Neuronal stem cell (in vitro differentiated cells): ENCODE measurements around the gene COL6A5.
"Not testable (repeated sequence)": the region's sequence is repeated elsewhere in the genome, so short reads cannot be mapped to it uniquely, and the experiment has no call there.

ENCODE experiments used
- DNase-seq: peaks from one replicate; pipeline ENCODE4 v3.0.0-alpha.2; 2013; ENCODE audit warnings: low spot score
- H2AFZ ChIP-seq: one replicate; pipeline ENCODE4 v1.6.1; 2013; ENCODE audit warnings: mild to moderate bottlenecking, low read length, inconsistent platforms
- H2AK5ac ChIP-seq: 2 replicates; pipeline ENCODE4 v1.6.1; 2013; ENCODE audit warnings: low read depth, mild to moderate bottlenecking, inconsistent platforms, low read length, moderate library complexity, mixed read lengths
- H2BK120ac ChIP-seq: 2 replicates; pipeline ENCODE4 v1.6.1; 2013; ENCODE audit warnings: low read depth, mild to moderate bottlenecking, inconsistent platforms, low read length, moderate library complexity, mixed read lengths
- H2BK12ac ChIP-seq: one replicate; pipeline ENCODE4 v1.6.1; 2013; ENCODE audit warnings: low read length, inconsistent platforms
- H2BK15ac ChIP-seq: 2 replicates; pipeline ENCODE4 v1.6.1; 2013; ENCODE audit warnings: mild to moderate bottlenecking, low read length, inconsistent platforms, mixed read lengths
- H2BK5ac ChIP-seq: one replicate; pipeline ENCODE4 v1.6.1; 2013; ENCODE audit warnings: inconsistent platforms, mild to moderate bottlenecking, low read length, moderate library complexity
- H3K14ac ChIP-seq: one replicate; pipeline ENCODE4 v1.6.1; 2013; ENCODE audit warnings: low read length, inconsistent platforms
- H3K18ac ChIP-seq: 2 replicates; pipeline ENCODE4 v1.6.1; 2013; ENCODE audit warnings: low read length, inconsistent platforms
- H3K23ac ChIP-seq: 2 replicates; pipeline ENCODE4 v1.6.1; 2013; ENCODE audit warnings: low read depth, mild to moderate bottlenecking, mixed read lengths, low read length, inconsistent platforms; ENCODE audit not compliant: poor library complexity
- H3K27ac ChIP-seq: replicated peaks from 3 replicates; pipeline ENCODE4 v1.5.1; 2013; ENCODE audit warnings: low read length, inconsistent platforms
- H3K27me3 ChIP-seq, 3 experiments: 2 replicates each; pipeline ENCODE4 v1.6.1; 2013; ENCODE audit warnings: low read length in 3 of 3, mild to moderate bottlenecking in 2 of 3, inconsistent platforms in 1 of 3, low read depth in 1 of 3, mixed read lengths in 1 of 3, moderate library complexity in 1 of 3; ENCODE audit not compliant: control insufficient read depth in 3 of 3, insufficient read depth in 3 of 3
- H3K36me3 ChIP-seq, 2 donors: replicated peaks in 1 of 2; 2 replicates each; pipeline ENCODE4 v1.6.1; 2013; ENCODE audit warnings: low read length in 2 of 2; ENCODE audit not compliant: control insufficient read depth in 2 of 2, insufficient read depth in 2 of 2
- H3K4ac ChIP-seq: 2 replicates; pipeline ENCODE4 v1.6.1; 2013; ENCODE audit warnings: inconsistent platforms, mild to moderate bottlenecking, low read length, moderate library complexity
- H3K4me1 ChIP-seq, 2 donors: 1 replicate in 1 of 2; 2 replicates in 1 of 2; pipeline ENCODE4 v1.6.1; 2013; ENCODE audit warnings: low read length in 2 of 2, low read depth in 1 of 2; ENCODE audit not compliant: control insufficient read depth in 2 of 2, insufficient read depth in 1 of 2
- H3K4me2 ChIP-seq: one replicate; pipeline ENCODE4 v1.6.1; 2013; ENCODE audit warnings: mild to moderate bottlenecking, low read length, inconsistent platforms; ENCODE audit not compliant: insufficient read depth, poor library complexity, severe bottlenecking
- H3K4me3 ChIP-seq, 2 donors: 2 replicates each; pipeline ENCODE4 v1.5.1; 2013; ENCODE audit warnings: low read length in 2 of 2, mild to moderate bottlenecking in 2 of 2, inconsistent platforms in 1 of 2, moderate library complexity in 1 of 2
- H3K79me1 ChIP-seq: one replicate; pipeline ENCODE4 v1.6.1; 2013; ENCODE audit warnings: low read depth, mild to moderate bottlenecking, inconsistent platforms, low read length, moderate library complexity
- H3K9ac ChIP-seq: one replicate; pipeline ENCODE4 v1.6.1; 2013; ENCODE audit warnings: mild to moderate bottlenecking, low read depth, low read length, inconsistent platforms; ENCODE audit not compliant: poor library complexity
- H3K9me3 ChIP-seq, 2 donors: replicated peaks in 1 of 2; 2 replicates each; pipeline versions ENCODE3 to v1.6.1; 2013; ENCODE audit warnings: low read length in 2 of 2, mild to moderate bottlenecking in 2 of 2, inconsistent platforms in 1 of 2, low read depth in 1 of 2, mixed read lengths in 1 of 2, moderate library complexity in 1 of 2; ENCODE audit not compliant: control insufficient read depth in 2 of 2, insufficient read depth in 1 of 2
- H4K8ac ChIP-seq: one replicate; pipeline ENCODE4 v1.6.1; 2013; ENCODE audit warnings: low read depth, mild to moderate bottlenecking, inconsistent platforms, low read length, moderate library complexity
- H4K91ac ChIP-seq: one replicate; pipeline ENCODE4 v1.6.1; 2013; ENCODE audit warnings: low read length, low read depth, mild to moderate bottlenecking, inconsistent platforms; ENCODE audit not compliant: poor library complexity
- WGBS, 2 donors: extraction: QIAGEN DNeasy Blood & Tissue Kit; methylation state at CpG; one replicate each; pipeline ENCODE4 v1.1.7; 2013; ENCODE audit warnings: missing lambda C conversion rate in 2 of 2, mixed read lengths in 1 of 2; ENCODE audit not compliant: insufficient read length in 2 of 2, insufficient replicate concordance in 1 of 2; ENCODE audit errors: extremely low coverage in 2 of 2; 5-methylcytosine and 5-hydroxymethylcytosine counted together

The COL6A5 gene

GRCh38 chr3:130404401-130404800 lies 58.9 kb downstream of the COL6A5 start:
- Histone ChIP-seq H2BK120ac (no peak overlapping the region), H2AFZ (no peak overlapping the region), H3K9me3 (peaks cover 0 to 3% of the 10 kb centered on the region in 2 donors), H2BK12ac (no peak overlapping the region), H4K91ac (no peak overlapping the region), H3K4me3 (no peak overlapping the region), H3K4me2 (no peak overlapping the region), H3K27ac (no peak overlapping the region), H4K8ac (no peak overlapping the region), H3K36me3 (no peaks in the 10 kb centered on the region), H3K9ac (no peak overlapping the region), H3K23ac (no peak overlapping the region), H3K4me1 (no peaks in the 10 kb centered on the region), H2AK5ac (no peak overlapping the region), H2BK5ac (no peak overlapping the region), H3K18ac (no peak overlapping the region), H2BK15ac (no peak overlapping the region), H3K4ac (no peak overlapping the region), H3K14ac (no peak overlapping the region), H3K79me1 (no peaks in the 10 kb centered on the region), H3K27me3 (no peaks in the 10 kb centered on the region)
- DNase-seq: no peak

DNA sequence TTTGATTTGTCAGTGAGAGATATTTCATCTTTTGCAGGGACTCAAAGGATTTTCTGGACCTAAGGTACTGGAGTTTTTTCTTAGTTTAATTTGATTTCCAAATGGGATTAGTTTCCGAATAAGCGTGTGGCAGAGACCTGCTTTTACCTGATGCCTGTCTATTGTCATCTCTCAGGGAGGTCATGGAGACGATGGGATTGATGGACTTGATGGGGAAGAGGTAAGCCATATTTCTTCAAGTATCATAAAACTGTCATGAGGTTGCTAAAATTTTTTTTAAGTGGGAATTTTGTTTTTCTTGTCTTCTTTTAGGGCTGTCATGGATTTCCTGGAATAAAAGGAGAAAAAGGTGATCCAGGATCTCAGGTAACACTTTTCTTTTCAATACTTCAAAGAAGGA lies 60.5 kb downstream of the COL6A5 start:
- no peak overlapping the region for H3K4ac ChIP-seq
- no peak overlapping the region for H4K8ac ChIP-seq
- no peak overlapping the region for H3K27ac ChIP-seq
- no peaks in the 10 kb centered on the region for H3K4me1 ChIP-seq
- no peaks in the 10 kb centered on the region for H3K27me3 ChIP-seq
- H3K14ac ChIP-seq: no peak overlapping the region
- no peaks in the 10 kb centered on the region for H3K79me1 ChIP-seq
- no peak for DNase-seq
- no peak overlapping the region for H3K18ac ChIP-seq
- no peak overlapping the region for H3K4me2 ChIP-seq
- no peak overlapping the region for H2BK12ac ChIP-seq
- no peak overlapping the region for H2AFZ ChIP-seq
- peaks cover 0 to 4% of the 10 kb centered on the region in 2 donors for H3K9me3 ChIP-seq
- H2BK5ac ChIP-seq: no peak overlapping the region
- no peak overlapping the region for H3K9ac ChIP-seq
- H2BK120ac ChIP-seq: no peak overlapping the region
- WGBS, 2 donors: no CpG with 5 or more reads among the region's 3 CpGs
- H3K36me3 ChIP-seq: no peaks in the 10 kb centered on the region
- H4K91ac ChIP-seq: no peak overlapping the region
- no peak overlapping the region for H3K4me3 ChIP-seq
- H2AK5ac ChIP-seq: no peak overlapping the region
- H2BK15ac ChIP-seq: no peak overlapping the region
- H3K23ac ChIP-seq: no peak overlapping the region

- no CpG with 5 or more reads among the region's 10 CpGs for WGBS, 2 donors
- H3K18ac ChIP-seq, H3K23ac ChIP-seq, H3K36me3 ChIP-seq, DNase-seq, H3K9ac ChIP-seq, H3K27ac ChIP-seq, H3K14ac ChIP-seq, H3K4ac ChIP-seq, H2AFZ ChIP-seq, H4K91ac ChIP-seq, H3K9me3 ChIP-seq, H2AK5ac ChIP-seq, H3K4me1 ChIP-seq, H2BK12ac ChIP-seq, H3K4me2 ChIP-seq, H4K8ac ChIP-seq, H3K4me3 ChIP-seq, H2BK120ac ChIP-seq, H3K27me3 ChIP-seq, H2BK15ac ChIP-seq, H2BK5ac ChIP-seq, H3K79me1 ChIP-seq: not testable (repeated sequence)
Observed at GRCh38 chr3:130408253-130408652, 62.8 kb downstream of the COL6A5 start.

DNA sequence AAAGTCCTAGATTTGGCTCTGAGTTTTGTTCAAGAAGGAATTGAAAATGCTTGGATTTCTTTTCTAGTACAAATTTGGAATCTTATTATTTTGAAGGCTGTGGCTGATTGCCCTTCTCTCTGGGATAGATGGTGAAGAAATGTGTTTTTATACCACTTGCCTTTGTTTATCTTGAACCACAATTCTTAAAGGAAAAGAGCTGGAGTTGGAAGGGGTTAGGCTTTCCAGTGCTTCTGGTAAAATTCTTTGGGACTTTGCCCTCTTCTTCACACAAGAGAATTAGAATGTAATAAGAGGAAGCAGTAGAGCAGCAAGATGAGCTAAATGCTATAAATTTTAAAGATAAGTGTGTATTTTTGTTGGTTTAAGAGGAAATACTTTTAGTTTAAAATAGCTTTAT lies 65.8 kb downstream of the COL6A5 start:
- H2BK5ac ChIP-seq: no peak overlapping the region
- H3K4me3 ChIP-seq: no peak overlapping the region
- no peak overlapping the region for H2BK12ac ChIP-seq
- no peak overlapping the region for H4K91ac ChIP-seq
- H2BK120ac ChIP-seq: no peak overlapping the region
- H3K4ac ChIP-seq: no peak overlapping the region
- H3K23ac ChIP-seq: no peak overlapping the region
- H3K18ac ChIP-seq: no peak overlapping the region
- H2AFZ ChIP-seq: no peak overlapping the region
- peaks cover 0 to 10% of the 10 kb centered on the region in 2 donors for H3K4me1 ChIP-seq
- no peaks in the 10 kb centered on the region for H3K27me3 ChIP-seq
- H3K9ac ChIP-seq: no peak overlapping the region
- no peak overlapping the region for H3K4me2 ChIP-seq
- H2BK15ac ChIP-seq: no peak overlapping the region
- no peak overlapping the region for H4K8ac ChIP-seq
- H2AK5ac ChIP-seq: no peak overlapping the region
- no peak overlapping the region for H3K27ac ChIP-seq
- H3K9me3 ChIP-seq: peaks cover 0 to 4% of the 10 kb centered on the region in 2 donors
- H3K36me3 ChIP-seq: no peaks in the 10 kb centered on the region
- H3K79me1 ChIP-seq: no peaks in the 10 kb centered on the region
- DNase-seq: no peak
- no peak overlapping the region for H3K14ac ChIP-seq
